ENCODE results near the gene DDAH1.

- TF ChIP-seq CTCF (conservative IDR thresholded peaks at IDR 0.05) (no peak), ZFX (IDR thresholded peaks at IDR 0.05) (no peak)
Measured at GRCh38 chr1:85406887-85407533, 57.9 kb downstream of the DDAH1 start.
